K562 (cell line): Measurements from ENCODE around the gene PDGFD.

ENCODE experiments used
- BRCA1 ChIP-seq, 2 experiments: fragments of 450-650 bp in 1 of 2; sonication (generic) in 1 of 2; formaldehyde crosslinking in 1 of 2; IDR thresholded peaks; 2 replicates each; pipeline versions ENCODE4 v1.5.0 to v1.6.1; 2017 to 2020; ENCODE audit warnings: mild to moderate bottlenecking in 1 of 2, missing genetic modification reagents in 1 of 2
- CBX3 ChIP-seq, 2 experiments: IDR thresholded peaks; 1 replicate in 1 of 2; 2 replicates in 1 of 2; pipeline ENCODE4 v1.6.1; 2012; ENCODE audit warnings: inconsistent platforms in 2 of 2, low read length in 2 of 2, borderline replicate concordance in 1 of 2, control low read depth in 1 of 2
- CTCF ChIP-seq, 3 experiments: IDR thresholded peaks in 2 of 3; conservative IDR thresholded peaks in 1 of 3; 2 replicates each; pipeline ENCODE4 v1.5.1; 2011 to 2012; ENCODE audit warnings: low read length in 3 of 3, mild to moderate bottlenecking in 3 of 3, control low read depth in 2 of 3, improper control_type of control experiment in 1 of 3, inconsistent platforms in 1 of 3, low read depth in 1 of 3, mixed read lengths in 1 of 3, moderate library complexity in 1 of 3; ENCODE audit not compliant: insufficient read depth in 2 of 3
- HDAC2 ChIP-seq: fragments of 450-650 bp; IDR thresholded peaks from 2 replicates; pipeline ENCODE4 v1.6.1; 2016; ENCODE audit warnings: mild to moderate bottlenecking
- NCOR1 ChIP-seq: fragments of 450-650 bp; IDR thresholded peaks from 2 replicates; pipeline ENCODE4 v1.6.1; 2016; ENCODE audit warnings: mild to moderate bottlenecking, moderate library complexity
- RAD21 ChIP-seq, 2 experiments: fragments of 250-450 bp in 1 of 2; fragments of 450-650 bp in 1 of 2; sonication (Bioruptor Pico) in 1 of 2; formaldehyde crosslinking in 1 of 2; IDR thresholded peaks in 1 of 2; conservative IDR thresholded peaks in 1 of 2; 2 replicates each; pipeline versions ENCODE4 v1.4.0 to v1.8.0; 2020 to 2022; ENCODE audit warnings: mild to moderate bottlenecking in 2 of 2, moderate library complexity in 1 of 2
- RBM17 ChIP-seq: fragments of 200-400 bp; formaldehyde crosslinking; IDR thresholded peaks from 2 replicates; pipeline ENCODE4 v1.6.1; 2017; ENCODE audit warnings: low read depth, mild to moderate bottlenecking, low read length, borderline replicate concordance
- SETDB1 ChIP-seq: IDR thresholded peaks from one replicate; pipeline ENCODE4 v1.6.1; 2012; ENCODE audit warnings: low read length, control low read depth, inconsistent platforms
- USF1 ChIP-seq: sonication (generic); formaldehyde crosslinking; IDR thresholded peaks from 2 replicates; pipeline ENCODE4 v1.9.0; 2022; ENCODE audit warnings: mild to moderate bottlenecking, missing genetic modification reagents

GRCh38 chr11:104113541-104113940 lies 50.4 kb downstream of the PDGFD start:
- no peak for TF ChIP-seq BRCA1 (IDR thresholded peaks at IDR 0.05)
- TF ChIP-seq BRCA1 (CRISPR knock-in tag; IDR thresholded peaks at IDR 0.05): no peak
- TF ChIP-seq SETDB1: no peak
- no peak for TF ChIP-seq CBX3 (IDR thresholded peaks at IDR 0.05; ENCODE audit: borderline replicate concordance in 1 of 2, low read length in 2 of 2)
- TF ChIP-seq RAD21 (CRISPR knock-in tag; conservative IDR thresholded peaks at IDR 0.05 in 1 of 2, IDR thresholded peaks at IDR 0.05 in 1 of 2): no peak
- no peak for TF ChIP-seq NCOR1
- TF ChIP-seq USF1 (CRISPR knock-in tag): no peak
- no peak for TF ChIP-seq CTCF (IDR thresholded peaks at IDR 0.05 in 2 of 3, conservative IDR thresholded peaks at IDR 0.05 in 1 of 3; ENCODE audit: insufficient read depth in 2 of 3, low read depth in 1 of 3, low read length in 3 of 3)
- no peak for TF ChIP-seq HDAC2
- TF ChIP-seq RBM17: no peak
